KMS-11 (cell line): ENCODE results near the gene PLN.

Experiments
- H2AFZ ChIP-seq: fragments of 200-600 bp; sonication (generic); 2 replicates; pipeline ENCODE4 v1.6.1; 2016; ENCODE audit warnings: antibody characterized with exemption, mixed run types, low read depth
- H3K27ac ChIP-seq: fragments of 200-600 bp; sonication (generic); 2 replicates; pipeline ENCODE4 v1.6.1; 2016; ENCODE audit warnings: mild to moderate bottlenecking, mixed run types
- H3K27me3 ChIP-seq: fragments of 200-600 bp; sonication (generic); 2 replicates; pipeline ENCODE4 v1.6.1; 2017; ENCODE audit warnings: mild to moderate bottlenecking, low read depth, mixed run types, moderate library complexity; ENCODE audit not compliant: insufficient read depth
- H3K36me3 ChIP-seq: fragments of 200-600 bp; sonication (generic); 2 replicates; pipeline ENCODE4 v1.6.1; 2017; ENCODE audit warnings: mild to moderate bottlenecking, mixed run types; ENCODE audit not compliant: insufficient read depth
- H3K4me1 ChIP-seq: fragments of 200-600 bp; sonication (generic); 2 replicates; pipeline ENCODE4 v1.6.1; 2016; ENCODE audit warnings: mild to moderate bottlenecking, low read depth, mixed run types; ENCODE audit not compliant: poor library complexity, severe bottlenecking
- H3K4me2 ChIP-seq: fragments of 200-600 bp; sonication (generic); 2 replicates; pipeline ENCODE4 v1.7.0; 2016; ENCODE audit warnings: mild to moderate bottlenecking, mixed run types
- H3K4me3 ChIP-seq: fragments of 200-600 bp; sonication (generic); IDR thresholded peaks from 2 replicates; pipeline ENCODE4 v1.6.1; 2017; ENCODE audit warnings: low read depth, low read length, mixed read lengths; ENCODE audit not compliant: insufficient read depth
- H3K79me2 ChIP-seq: fragments of 200-600 bp; sonication (generic); 2 replicates; pipeline ENCODE4 v1.6.1; 2016; ENCODE audit warnings: low read depth, mixed run types; ENCODE audit not compliant: insufficient read depth
- H3K9ac ChIP-seq: fragments of 200-600 bp; sonication (generic); 2 replicates; pipeline ENCODE4 v1.6.1; 2016; ENCODE audit warnings: mild to moderate bottlenecking, mixed run types
- H4K20me1 ChIP-seq: fragments of 200-600 bp; sonication (generic); 2 replicates; pipeline ENCODE4 v1.6.1; 2016; ENCODE audit warnings: mild to moderate bottlenecking, mixed run types; ENCODE audit not compliant: insufficient read depth
- CTCF ChIP-seq: fragments of 200-600 bp; sonication (generic); conservative IDR thresholded peaks from 2 replicates; pipeline ENCODE4 v1.6.1; 2017; ENCODE audit warnings: low read depth, mild to moderate bottlenecking, antibody characterized with exemption, low read length, moderate library complexity, mixed read lengths

Gene PLN

GRCh38 chr6:118553132-118553531 lies 5.0 kb downstream of the PLN start:
- Histone ChIP-seq H3K4me1 (no peaks in the 10 kb centered on the region), H4K20me1 (no peaks in the 10 kb centered on the region), H3K4me3 (no peak overlapping the region), H3K27ac (no peak overlapping the region), H2AFZ (no peak overlapping the region), H3K36me3 (no peaks in the 10 kb centered on the region), H3K9ac (no peak overlapping the region), H3K27me3 (no peaks in the 10 kb centered on the region), H3K4me2 (no peak overlapping the region), H3K79me2 (no peaks in the 10 kb centered on the region)
- TF ChIP-seq CTCF, result no peak

- no peak overlapping the region for H3K9ac ChIP-seq
- no peak for TF ChIP-seq CTCF
- no peaks in the 10 kb centered on the region for H3K79me2 ChIP-seq
Measured at GRCh38 chr6:118554698-118555097, 6.6 kb downstream of the PLN start.

GRCh38 chr6:118558464-118559217 lies 10.5 kb downstream of the PLN start:
- no peaks in the 10 kb centered on the region for H3K4me1 ChIP-seq
- H3K36me3 ChIP-seq, result no peaks in the 10 kb centered on the region
- H3K4me3 ChIP-seq, result no peak overlapping the region
- no peak overlapping the region for H3K27ac ChIP-seq
- H3K27me3 ChIP-seq, result no peaks in the 10 kb centered on the region
- no peak overlapping the region for H2AFZ ChIP-seq
- no peak overlapping the region for H3K9ac ChIP-seq
- H3K4me2 ChIP-seq, result no peak overlapping the region
- no peaks in the 10 kb centered on the region for H3K79me2 ChIP-seq
- TF ChIP-seq CTCF, result no peak
- H4K20me1 ChIP-seq, result no peaks in the 10 kb centered on the region

More at GRCh38 chr6:118554698-118555097, 6.6 kb downstream of the PLN start:
- no peak overlapping the region for H3K27ac ChIP-seq
- H4K20me1 ChIP-seq, result no peaks in the 10 kb centered on the region
- no peak overlapping the region for H2AFZ ChIP-seq
- no peaks in the 10 kb centered on the region for H3K4me1 ChIP-seq
- H3K27me3 ChIP-seq, result no peaks in the 10 kb centered on the region
- H3K4me3 ChIP-seq, result no peak overlapping the region
- no peaks in the 10 kb centered on the region for H3K36me3 ChIP-seq
- no peak overlapping the region for H3K4me2 ChIP-seq

- H3K27ac ChIP-seq, result no peak overlapping the region
- H3K9ac ChIP-seq, result no peak overlapping the region
- H3K4me2 ChIP-seq, result no peak overlapping the region
- no peak overlapping the region for H2AFZ ChIP-seq
- H3K36me3 ChIP-seq, result no peaks in the 10 kb centered on the region
- H3K79me2 ChIP-seq, result no peaks in the 10 kb centered on the region
- H3K4me3 ChIP-seq, result no peak overlapping the region
- no peaks in the 10 kb centered on the region for H3K4me1 ChIP-seq
- no peaks in the 10 kb centered on the region for H4K20me1 ChIP-seq
- no peaks in the 10 kb centered on the region for H3K27me3 ChIP-seq
- TF ChIP-seq CTCF, result no peak
Measured at GRCh38 chr6:118559659-118560058, 11.6 kb downstream of the PLN start.
